Endometrial microvascular endothelial cells (primary cell): Measurements from ENCODE around the gene VGLL2. TPM values are rescaled to one million over a fixed set of nuclear protein-coding genes. Genes with fewer than 3 reads are reported as not detected.
"Not testable (repeated sequence)": the region's sequence is repeated elsewhere in the genome, so short reads cannot be mapped to it uniquely, and the experiment has no call there.

ENCODE experiments used
- in situ Hi-C: cut with HindIII; loops from 2 replicates; pipeline ENCODE4 v1.10.0; 2017; ENCODE audit warnings: low sequenced_read_pairs, low pct_unique_long_range_greater_than_20kb; ENCODE audit errors: inconsistent ontology term
- total RNA-seq: library from RNA; depleted of rRNA; stranded (reverse); fragments of >200 nt; gene quantifications from one replicate; pipeline ENCODE4 v1.2.3, GENCODE V29; 2015; ENCODE audit errors: inconsistent ontology term

VGLL2 gene
- not detected for total RNA-seq

GRCh38 chr6:117265410-117266256, at the start of gene VGLL2:
VGLL2 (plus strand) TSS chr6:117265558; CDS start chr6:117265764, 206 bp downstream.
- in situ Hi-C loops = no loop called here

- in situ Hi-C loops = no loop called here
These were observed 42.5 kb upstream of the VGLL2 start for GRCh38 chr6:117222861-117223260.

- in situ Hi-C loops = no loop called here
These were observed 38.6 kb upstream of the VGLL2 start for GRCh38 chr6:117226778-117227177.

GRCh38 chr6:117227245-117227962, 38.0 kb upstream of the VGLL2 start:
- in situ Hi-C loops = no loop called here

GRCh38 chr6:117228202-117228601, 37.2 kb upstream of the VGLL2 start:
- in situ Hi-C loops = no loop called here

GRCh38 chr6:117229870-117230269, 35.5 kb upstream of the VGLL2 start:
- in situ Hi-C loops = no loop called here

GRCh38 chr6:117231466-117231865, 33.9 kb upstream of the VGLL2 start:
- in situ Hi-C loops = no loop called here

- in situ Hi-C loops = no loop called here
These were observed 33.2 kb upstream of the VGLL2 start for GRCh38 chr6:117232196-117232595.

GRCh38 chr6:117233145-117233544, 32.2 kb upstream of the VGLL2 start:
- in situ Hi-C loops = no loop called here

- in situ Hi-C loops = no loop called here
These were observed 27.8 kb upstream of the VGLL2 start for GRCh38 chr6:117237561-117237960.

- in situ Hi-C loops = not testable (repeated sequence)
These were observed 20.8 kb upstream of the VGLL2 start for GRCh38 chr6:117244571-117244970.

GRCh38 chr6:117244979-117245378, 20.4 kb upstream of the VGLL2 start:
- in situ Hi-C loops = not testable (repeated sequence)

- in situ Hi-C loops = no loop called here
These were observed 11.6 kb upstream of the VGLL2 start for GRCh38 chr6:117253785-117254184.

- in situ Hi-C loops = no loop called here
These were observed 2.6 kb upstream of the VGLL2 start for GRCh38 chr6:117262799-117263198.

- in situ Hi-C loops = no loop called here
These were observed 1.9 kb upstream of the VGLL2 start for GRCh38 chr6:117263353-117263927.

GRCh38 chr6:117264369-117264691, 1.0 kb upstream of the VGLL2 start:
- in situ Hi-C loops = no loop called here

- in situ Hi-C loops = no loop called here
These were observed 507 bp upstream of the VGLL2 start for GRCh38 chr6:117264692-117265409.

- in situ Hi-C loops = no loop called here
These were observed 1.1 kb downstream of the VGLL2 start for GRCh38 chr6:117266257-117267053.

- in situ Hi-C loops = no loop called here
These were observed 1.6 kb downstream of the VGLL2 start for GRCh38 chr6:117267054-117267347.
